CD14-positive monocyte (primary cell): ENCODE data around the gene TPCN1. TPM values are rescaled to one million over a fixed set of nuclear protein-coding genes. Genes with fewer than 3 reads are reported as not detected.

Experiments used
- DNase-seq, 3 donors: peaks; one replicate each; pipeline ENCODE4 v3.0.0-alpha.2; 2011 to 2022
- H2AFZ ChIP-seq: 2 replicates; pipeline ENCODE4 v1.6.0; 2012; ENCODE audit warnings: mild to moderate bottlenecking, low read depth, low read length, inconsistent platforms; ENCODE audit not compliant: insufficient read depth, poor library complexity, severe bottlenecking
- H3K27ac ChIP-seq, 2 donors: 1 replicate in 1 of 2; 2 replicates in 1 of 2; pipeline ENCODE4 v1.5.1; 2012 to 2013; ENCODE audit warnings: low read length in 2 of 2, control low read depth in 1 of 2, inconsistent platforms in 1 of 2, low read depth in 1 of 2, mild to moderate bottlenecking in 1 of 2
- H3K27me3 ChIP-seq, 2 donors: one replicate each; pipeline versions ENCODE4 v1.6.0 to v1.6.1; 2011 to 2013; ENCODE audit warnings: low read length in 2 of 2; ENCODE audit not compliant: control insufficient read depth in 2 of 2, insufficient read depth in 2 of 2
- H3K36me3 ChIP-seq, 2 donors: replicated peaks in 1 of 2; 1 replicate in 1 of 2; 2 replicates in 1 of 2; pipeline versions ENCODE4 v1.5.1 to v1.6.1; 2012 to 2013; ENCODE audit warnings: low read length in 2 of 2, control low read depth in 1 of 2, inconsistent platforms in 1 of 2, mild to moderate bottlenecking in 1 of 2; ENCODE audit not compliant: insufficient read depth in 2 of 2, control insufficient read depth in 1 of 2
- H3K4me1 ChIP-seq, 2 donors: 1 replicate in 1 of 2; 2 replicates in 1 of 2; pipeline versions ENCODE4 v1.5.1 to v1.6.1; 2012 to 2013; ENCODE audit warnings: low read length in 2 of 2, control low read depth in 1 of 2, inconsistent platforms in 1 of 2, mild to moderate bottlenecking in 1 of 2, moderate library complexity in 1 of 2; ENCODE audit not compliant: insufficient read depth in 2 of 2, control insufficient read depth in 1 of 2
- H3K4me2 ChIP-seq: replicated peaks from 2 replicates; pipeline ENCODE3; 2012; ENCODE audit warnings: low read length, moderate library complexity, mild to moderate bottlenecking; ENCODE audit not compliant: poor library complexity, severe bottlenecking; ENCODE audit errors: extremely low read depth
- H3K4me3 ChIP-seq, 3 experiments: fragments of 200-600 bp in 1 of 3; sonication (generic) in 1 of 3; replicated peaks in 1 of 3; 1 replicate in 2 of 3; 2 replicates in 1 of 3; pipeline ENCODE4 v1.5.1; 2011 to 2013; ENCODE audit warnings: low read length in 3 of 3, mild to moderate bottlenecking in 3 of 3, control low read depth in 2 of 3, low read depth in 2 of 3, inconsistent platforms in 1 of 3, moderate library complexity in 1 of 3
- H3K79me2 ChIP-seq: 2 replicates; pipeline ENCODE4 v1.6.0; 2012; ENCODE audit warnings: mild to moderate bottlenecking, control low read depth, inconsistent platforms, low read length, moderate library complexity; ENCODE audit not compliant: insufficient read depth
- H3K9ac ChIP-seq: 2 replicates; pipeline ENCODE4 v1.6.0; 2017; ENCODE audit warnings: low read length, mild to moderate bottlenecking; ENCODE audit not compliant: insufficient read depth, poor library complexity, severe bottlenecking
- H3K9me3 ChIP-seq, 2 donors: replicated peaks in 1 of 2; 1 replicate in 1 of 2; 2 replicates in 1 of 2; pipeline versions ENCODE4 v1.5.1 to v1.6.1; 2012 to 2013; ENCODE audit warnings: low read length in 2 of 2, control low read depth in 1 of 2; ENCODE audit not compliant: control insufficient read depth in 1 of 2, insufficient read depth in 1 of 2
- H4K20me1 ChIP-seq: 2 replicates; pipeline ENCODE4 v1.6.0; 2012; ENCODE audit warnings: mild to moderate bottlenecking, low read length, control low read depth, moderate library complexity; ENCODE audit not compliant: insufficient read depth
- H3K27ac Mint-ChIP-seq, 7 donors: one replicate each; pipeline ENCODE4 v1.8.0; 2020; ENCODE audit warnings: mild to moderate bottlenecking in 7 of 7, mixed read lengths in 7 of 7, moderate library complexity in 6 of 7, inconsistent platforms in 2 of 7
- H3K27me3 Mint-ChIP-seq, 3 donors: one replicate each; pipeline ENCODE4 v1.8.0; 2021 to 2022; ENCODE audit warnings: low read depth in 3 of 3, mild to moderate bottlenecking in 3 of 3, mixed read lengths in 3 of 3, moderate library complexity in 3 of 3, inconsistent platforms in 1 of 3
- H3K36me3 Mint-ChIP-seq, 2 donors: one replicate each; pipeline ENCODE4 v1.8.0; 2020; ENCODE audit warnings: mixed read lengths in 2 of 2, inconsistent platforms in 1 of 2, mild to moderate bottlenecking in 1 of 2
- H3K4me1 Mint-ChIP-seq: one replicate; pipeline ENCODE4 v1.8.0; 2020; ENCODE audit warnings: mild to moderate bottlenecking, mixed read lengths
- H3K4me3 Mint-ChIP-seq, 2 donors: one replicate each; pipeline ENCODE4 v1.8.0; 2020; ENCODE audit warnings: mild to moderate bottlenecking in 2 of 2, mixed read lengths in 2 of 2, moderate library complexity in 1 of 2
- H3K9me3 Mint-ChIP-seq, 7 donors: one replicate each; pipeline ENCODE4 v1.8.0; 2020 to 2022; ENCODE audit warnings: mixed read lengths in 7 of 7, mild to moderate bottlenecking in 6 of 7, moderate library complexity in 6 of 7, inconsistent platforms in 2 of 7
- CTCF ChIP-seq: fragments of 200-600 bp; IDR thresholded peaks from one replicate; pipeline ENCODE4 v1.8.0; 2022; ENCODE audit warnings: antibody characterized with exemption, mild to moderate bottlenecking
- WGBS: methylation state at CpG from one replicate; pipeline ENCODE4 v1.1.5; 2013; ENCODE audit warnings: missing lambda C conversion rate; ENCODE audit not compliant: insufficient coverage; 5-methylcytosine and 5-hydroxymethylcytosine counted together
- intact Hi-C, 2 donors: fragments of 100-400 bp; cut with micrococcal nuclease; formaldehyde crosslinking; loops; one replicate each; pipeline versions ENCODE4 v1.15.0 to v1.15.1; 2023
- polyA plus RNA-seq, 3 donors: library from polyadenylated mRNA; depleted of rRNA in 1 of 3; unstranded in 2 of 3; stranded (reverse) in 1 of 3; fragments of 300-500 nt in 2 of 3; fragments of >200 nt in 1 of 3; fragmentation: Illumina TruSeq in 2 of 3; gene quantifications; 1 replicate in 2 of 3; 2 replicates in 1 of 3; pipeline ENCODE4 v1.2.3, GENCODE V29; 2012 to 2021

The TPCN1 gene
- polyA plus RNA-seq, 3 donors = 20.4 to 110 (median 34.9) TPM

- Histone ChIP-seq H3K27me3 (no peaks in the 10 kb centered on the region), H3K4me3 (no peak overlapping the region), H3K27ac (no peak overlapping the region), H3K9ac (no peak overlapping the region), H3K79me2 (no peaks in the 10 kb centered on the region), H3K9me3 (no peaks in the 10 kb centered on the region), H3K36me3 (peaks cover 88 to 95% of the 10 kb centered on the region in 2 donors), H3K4me1 (no peaks in the 10 kb centered on the region), H4K20me1 (no peaks in the 10 kb centered on the region), H2AFZ (no peak overlapping the region), H3K4me2 (no peak overlapping the region)
- peak overlapping the region in 2 of 7 donors; percentile 23 to 25 for H3K27ac Mint-ChIP-seq
- no peak for DNase-seq
- no peak overlapping the region for H3K4me3 Mint-ChIP-seq
- H3K36me3 Mint-ChIP-seq = peaks cover 82 to 96% of the 10 kb centered on the region in 2 donors
- H3K27me3 Mint-ChIP-seq = peaks cover 0 to 4% (median 0%) of the 10 kb centered on the region in 3 donors
- H3K9me3 Mint-ChIP-seq = no peaks in the 10 kb centered on the region
- TF ChIP-seq CTCF = no peak
- H3K4me1 Mint-ChIP-seq = no peaks in the 10 kb centered on the region
- WGBS = 95% methylated on average over 17 of the region's 20 CpGs
- intact Hi-C loops = loop anchor here in 1 of 2 donors (5.0 kb wide), 1 partner anchor 180 kb away; no protein-coding TSS in a partner anchor
Measured at GRCh38 chr12:113172185-113172584, 49.1 kb upstream of the TPCN1 start.

- peaks cover 86 to 96% of the 10 kb centered on the region in 2 donors for H3K36me3 Mint-ChIP-seq
- Histone ChIP-seq H3K27me3 (no peaks in the 10 kb centered on the region), H3K9ac (no peak overlapping the region), H3K9me3 (no peaks in the 10 kb centered on the region), H3K79me2 (no peaks in the 10 kb centered on the region), H3K4me2 (no peak overlapping the region), H3K4me1 (no peaks in the 10 kb centered on the region), H3K36me3 (peaks cover 88 to 95% of the 10 kb centered on the region in 2 donors), H2AFZ (no peak overlapping the region), H3K4me3 (no peak overlapping the region), H4K20me1 (no peaks in the 10 kb centered on the region), H3K27ac (no peak overlapping the region)
- H3K4me1 Mint-ChIP-seq = no peaks in the 10 kb centered on the region
- peak overlapping the region in 2 of 7 donors; percentile 10 to 33 for H3K27ac Mint-ChIP-seq
- peaks cover 0 to 4% (median 0%) of the 10 kb centered on the region in 3 donors for H3K27me3 Mint-ChIP-seq
- H3K9me3 Mint-ChIP-seq = peaks cover 0 to 3% (median 0%) of the 10 kb centered on the region in 7 donors
- TF ChIP-seq CTCF = no peak
- H3K4me3 Mint-ChIP-seq = no peak overlapping the region
- DNase-seq = no peak
- 97% methylated on average over 4 of the region's 7 CpGs for WGBS
- intact Hi-C loops = loop anchor here in 1 of 2 donors (5.0 kb wide), 1 partner anchor 181 kb away; no protein-coding TSS in a partner anchor
Measured at GRCh38 chr12:113173081-113173698, 48.1 kb upstream of the TPCN1 start.
